Measurements from ENCODE around the gene C2orf42.

GRCh38 chr2:70214365-70214764 lies 23.5 kb upstream of the C2orf42 start:
- TF ChIP-seq TAF1 (IDR thresholded peaks at IDR 0.05; ENCODE audit: low read depth): no peak
- TF ChIP-seq EP300 (IDR thresholded peaks at IDR 0.05; ENCODE audit: borderline replicate concordance): no peak
- no peak for TF ChIP-seq MAX (IDR thresholded peaks at IDR 0.05)
- TF ChIP-seq RAD21 (IDR thresholded peaks at IDR 0.05; ENCODE audit: low read depth): no peak
- TF ChIP-seq CEBPB (IDR thresholded peaks at IDR 0.05): no peak
